Activated CD4-positive, CD25-positive, alpha-beta regulatory T cell treated with anti-CD3 and anti-CD28 coated beads, Interleukin-2, amount 50 U/mL, for 72 hours (primary cell): ENCODE measurements around the gene LILRB1.
"Not testable (repeated sequence)": the region's sequence is repeated elsewhere in the genome, so short reads cannot be mapped to it uniquely, and the experiment has no call there.

ENCODE experiments used
- DNase-seq: peaks from one replicate; pipeline ENCODE4 v3.0.0; 2021

LILRB1 gene

DNA sequence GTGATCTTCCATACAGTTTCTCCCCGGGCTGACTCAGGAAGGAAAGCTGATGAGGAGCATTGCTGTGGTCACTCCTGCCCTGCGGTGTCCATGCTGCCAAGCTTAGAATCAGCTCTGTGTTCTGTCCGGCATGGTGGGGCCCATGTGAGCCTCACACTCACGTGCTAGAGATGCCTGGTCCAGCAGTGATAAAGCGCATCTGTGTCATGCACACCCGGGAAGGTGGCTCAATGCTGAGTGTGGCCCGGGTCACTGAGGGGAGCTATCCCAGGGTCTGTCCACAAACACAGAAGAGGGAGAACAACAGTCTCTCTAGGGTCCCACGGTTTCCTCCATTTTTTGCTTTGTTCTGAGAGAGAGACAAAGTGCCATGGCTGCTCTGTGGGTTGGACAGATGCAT, 3.5 kb upstream of the LILRB1 start:
- DNase-seq: no peak

DNA sequence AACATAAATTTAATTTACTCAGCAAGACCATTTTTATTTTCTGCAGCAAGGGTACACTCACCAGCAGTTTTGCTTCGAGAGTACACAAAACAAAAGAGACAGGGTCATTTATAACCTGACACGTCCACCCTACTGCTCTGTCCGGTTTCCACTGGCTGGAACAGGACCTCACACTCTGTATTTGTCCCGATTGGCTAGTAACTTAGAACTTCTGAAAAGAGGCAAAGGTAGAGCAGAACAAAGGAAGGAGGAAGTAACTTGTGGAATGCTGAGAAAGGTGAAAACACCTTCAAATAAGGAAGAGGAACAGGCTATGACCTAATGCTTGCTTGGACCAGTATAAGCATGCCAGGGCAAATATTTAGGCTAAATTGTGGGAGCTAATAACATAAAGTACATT, 2.4 kb upstream of the LILRB1 start:
- not testable (repeated sequence) for DNase-seq

DNA sequence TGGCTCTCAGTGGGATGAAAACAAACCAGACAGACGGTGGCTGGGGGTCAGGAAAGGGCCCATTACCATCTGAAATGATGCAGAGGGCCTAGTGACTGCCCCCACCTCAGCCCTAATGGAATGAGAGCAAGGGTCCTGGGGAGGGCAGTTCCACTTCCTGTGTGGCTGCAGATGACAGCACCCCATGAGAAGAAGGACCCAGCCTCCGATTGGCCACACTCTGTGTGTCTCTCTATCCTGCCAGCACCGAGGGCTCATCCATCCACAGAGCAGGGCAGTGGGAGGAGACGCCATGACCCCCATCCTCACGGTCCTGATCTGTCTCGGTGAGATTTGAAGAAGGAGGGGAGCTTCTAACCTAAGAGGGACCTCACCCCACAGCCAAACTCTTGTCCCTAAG, 498 bp downstream of the LILRB1 start:
- DNase-seq: no peak

DNA sequence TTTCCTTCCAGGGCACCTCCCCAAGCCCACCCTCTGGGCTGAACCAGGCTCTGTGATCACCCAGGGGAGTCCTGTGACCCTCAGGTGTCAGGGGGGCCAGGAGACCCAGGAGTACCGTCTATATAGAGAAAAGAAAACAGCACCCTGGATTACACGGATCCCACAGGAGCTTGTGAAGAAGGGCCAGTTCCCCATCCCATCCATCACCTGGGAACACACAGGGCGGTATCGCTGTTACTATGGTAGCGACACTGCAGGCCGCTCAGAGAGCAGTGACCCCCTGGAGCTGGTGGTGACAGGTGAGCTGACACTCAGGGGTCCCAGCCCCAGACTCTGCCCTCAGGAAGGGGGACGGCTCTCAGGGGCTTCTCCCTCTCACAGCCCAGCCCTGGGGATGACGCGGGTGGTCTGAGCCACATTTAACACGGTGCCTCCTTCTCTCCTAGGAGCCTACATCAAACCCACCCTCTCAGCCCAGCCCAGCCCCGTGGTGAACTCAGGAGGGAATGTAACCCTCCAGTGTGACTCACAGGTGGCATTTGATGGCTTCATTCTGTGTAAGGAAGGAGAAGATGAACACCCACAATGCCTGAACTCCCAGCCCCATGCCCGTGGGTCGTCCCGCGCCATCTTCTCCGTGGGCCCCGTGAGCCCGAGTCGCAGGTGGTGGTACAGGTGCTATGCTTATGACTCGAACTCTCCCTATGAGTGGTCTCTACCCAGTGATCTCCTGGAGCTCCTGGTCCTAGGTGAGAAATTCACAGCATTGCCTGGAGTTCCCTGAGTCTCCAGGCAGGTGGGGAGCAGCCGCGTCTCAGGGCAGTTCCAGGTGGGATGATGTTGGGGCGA, 1.4 kb downstream of the LILRB1 start:
- not testable (repeated sequence) for DNase-seq

DNA sequence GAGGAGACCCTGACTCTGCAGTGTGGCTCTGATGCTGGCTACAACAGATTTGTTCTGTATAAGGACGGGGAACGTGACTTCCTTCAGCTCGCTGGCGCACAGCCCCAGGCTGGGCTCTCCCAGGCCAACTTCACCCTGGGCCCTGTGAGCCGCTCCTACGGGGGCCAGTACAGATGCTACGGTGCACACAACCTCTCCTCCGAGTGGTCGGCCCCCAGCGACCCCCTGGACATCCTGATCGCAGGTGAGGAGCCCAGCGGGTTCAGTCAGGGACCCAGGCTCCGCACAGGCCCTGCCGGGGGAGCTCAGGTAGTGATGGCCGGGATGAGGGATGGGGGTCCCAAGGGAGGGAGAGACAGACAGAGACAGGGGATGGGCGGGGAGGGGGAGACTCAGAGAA, 2.2 kb downstream of the LILRB1 start:
- DNase-seq: not testable (repeated sequence)

DNA sequence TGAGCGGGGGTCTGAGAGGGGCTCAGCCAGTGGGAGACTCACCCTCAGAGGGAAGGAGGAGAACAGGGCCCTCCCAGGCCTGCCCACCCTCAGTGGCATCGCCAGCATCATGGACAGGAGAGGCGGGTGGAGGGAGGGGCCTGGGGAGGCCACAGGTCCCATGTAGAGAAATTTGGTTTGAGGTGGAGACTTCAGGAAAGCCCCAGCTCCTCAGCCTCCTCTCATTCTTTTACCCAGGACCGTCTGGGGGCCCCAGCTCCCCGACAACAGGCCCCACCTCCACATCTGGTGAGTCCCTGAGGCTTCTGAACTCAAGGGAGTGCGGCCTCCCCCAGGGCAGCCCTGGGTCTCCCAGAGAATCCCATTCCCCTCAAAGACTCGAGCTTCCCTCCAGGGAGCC, 3.1 kb downstream of the LILRB1 start:
- DNase-seq: no peak

DNA sequence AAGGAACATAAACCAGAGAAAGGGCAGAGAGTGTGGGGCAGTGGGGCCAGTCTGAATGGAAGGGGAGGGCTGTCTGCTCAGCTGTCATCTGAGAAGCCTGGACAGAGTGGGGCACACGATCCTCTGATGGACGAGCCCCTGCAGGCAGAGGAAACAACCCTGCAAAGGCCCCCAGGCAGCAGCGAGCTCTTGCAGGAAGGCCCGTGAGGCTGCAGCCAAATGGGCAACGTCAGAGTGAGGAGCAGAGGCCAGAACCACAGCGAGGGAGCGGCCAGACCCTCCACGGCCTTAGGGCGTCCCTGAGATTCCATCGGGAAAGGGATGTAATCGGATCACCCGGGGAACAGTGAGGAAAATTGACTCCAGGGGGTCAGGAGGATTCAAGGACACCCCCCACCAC, 5.8 kb downstream of the LILRB1 start:
- DNase-seq: not testable (repeated sequence)

DNA sequence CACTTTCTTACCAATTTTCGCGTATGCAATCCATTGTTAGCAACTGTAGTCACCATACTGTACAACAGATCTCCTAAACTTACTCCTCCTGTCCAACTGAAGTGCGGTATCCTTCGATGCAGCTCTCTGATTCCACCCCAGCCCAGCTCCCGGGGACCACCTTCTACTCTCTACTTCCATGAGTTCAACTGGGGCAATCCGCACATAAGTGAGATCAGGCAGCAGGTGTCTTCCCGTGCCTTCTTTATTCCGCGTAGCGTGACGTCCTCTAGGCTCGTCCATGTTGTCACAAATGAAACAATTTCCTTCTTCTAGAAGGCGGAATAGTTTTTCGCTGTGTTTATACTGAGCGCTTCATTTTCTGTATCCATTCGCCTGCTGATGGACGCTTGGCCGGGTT, 8.4 kb downstream of the LILRB1 start:
- DNase-seq: no peak

DNA sequence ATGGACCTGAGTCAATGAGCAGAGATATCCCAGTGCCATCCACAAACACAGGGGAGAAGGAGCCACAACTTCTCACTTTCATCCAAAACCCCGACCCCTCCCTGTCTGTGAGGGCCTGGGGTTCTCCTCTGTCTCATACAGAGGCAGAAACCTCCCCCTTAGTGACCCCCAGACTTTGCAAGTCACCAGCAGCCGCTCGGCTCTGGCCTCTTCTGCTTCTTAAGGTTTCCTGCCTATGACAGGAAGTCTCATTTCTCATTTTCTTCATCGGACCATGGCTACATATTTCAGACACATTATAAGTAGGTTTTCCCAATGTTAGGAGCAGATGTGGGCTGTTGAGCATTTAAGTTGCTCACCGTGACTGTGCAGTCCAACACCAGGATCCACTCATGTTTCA, 12.7 kb downstream of the LILRB1 start:
- not testable (repeated sequence) for DNase-seq

DNA sequence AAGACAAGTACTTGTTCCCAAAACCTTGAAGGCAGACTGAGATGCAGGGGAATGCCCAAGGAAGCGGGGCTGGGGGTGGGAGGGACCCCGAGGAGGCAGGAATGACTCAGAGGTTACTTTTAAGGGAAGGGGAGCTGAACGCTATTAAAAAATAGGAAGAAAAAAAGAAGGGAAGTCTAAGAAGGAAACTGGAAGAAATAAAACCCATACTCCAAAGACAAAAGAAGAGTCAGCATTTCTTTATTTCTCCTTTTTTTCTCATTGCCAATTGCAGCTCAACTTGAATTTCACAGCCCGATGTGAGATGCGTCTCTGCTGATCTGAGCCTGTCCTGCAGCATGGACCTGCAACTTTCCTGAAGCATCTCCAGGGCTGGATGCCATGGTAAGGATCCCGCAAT, 13.3 kb downstream of the LILRB1 start:
- not testable (repeated sequence) for DNase-seq

DNA sequence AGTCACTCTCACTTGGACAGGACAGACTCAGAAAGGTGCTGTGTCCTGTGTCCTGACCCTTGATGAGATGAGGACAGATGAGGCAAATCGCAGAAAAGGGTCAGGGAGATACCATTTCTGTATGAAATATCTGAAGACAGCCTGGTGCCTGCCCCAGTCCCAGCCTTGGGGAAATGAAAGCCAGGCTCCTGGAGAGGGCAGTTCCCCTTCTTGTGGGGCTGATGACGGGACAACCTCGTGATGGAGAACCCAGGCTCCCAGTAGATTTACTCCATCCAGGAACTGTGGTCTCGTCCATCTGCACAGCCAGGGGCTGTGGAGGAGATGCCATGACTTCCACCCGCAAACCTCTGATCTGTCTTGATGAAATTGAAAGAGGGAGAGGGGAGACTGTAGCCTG, 13.8 kb downstream of the LILRB1 start:
- DNase-seq: no peak

DNA sequence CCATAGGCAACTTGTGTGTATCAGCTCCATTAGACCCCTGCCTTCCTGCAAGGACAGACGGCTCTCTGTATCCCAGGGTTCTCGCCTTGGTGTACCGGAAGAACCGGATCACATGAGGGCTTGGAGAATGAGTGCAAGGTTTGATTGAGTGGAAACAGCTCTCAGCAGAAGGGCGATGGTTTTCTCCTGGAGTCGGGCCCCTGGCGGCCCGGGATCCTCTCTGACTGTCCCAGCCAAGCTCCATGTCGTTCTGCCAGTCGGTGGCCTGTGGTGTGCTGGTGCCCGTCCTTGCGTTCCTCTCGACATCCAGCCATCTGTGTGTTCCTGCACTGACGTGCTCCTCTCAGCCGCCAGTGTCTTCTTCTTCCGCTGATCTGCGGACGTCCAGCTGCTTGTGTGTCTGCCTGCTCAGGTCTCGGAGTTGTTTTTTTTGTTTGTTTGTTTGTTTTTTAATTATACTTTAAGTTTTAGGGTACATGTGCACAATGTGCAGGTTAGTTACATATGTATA, 16.1 kb downstream of the LILRB1 start:
- DNase-seq: no peak

DNA sequence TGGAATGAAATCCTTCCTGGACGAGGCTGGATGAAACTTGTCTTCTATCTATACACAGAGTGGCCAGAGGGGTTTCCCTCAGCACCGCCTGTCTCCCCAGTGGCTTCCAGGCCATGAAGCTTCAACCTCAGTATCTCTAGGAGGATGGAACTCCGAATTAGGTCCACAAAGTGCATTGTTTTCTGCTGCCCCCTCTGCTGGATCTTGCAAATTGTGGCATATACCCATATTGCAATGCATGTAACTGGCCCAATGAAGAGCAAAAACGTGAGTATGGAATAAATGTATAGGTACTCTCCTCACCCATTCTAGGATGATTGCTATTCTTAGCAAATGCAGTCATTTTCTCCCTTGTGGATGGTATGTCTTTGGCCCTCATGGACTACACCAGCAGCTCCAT, 17.8 kb downstream of the LILRB1 start:
- no peak for DNase-seq

DNA sequence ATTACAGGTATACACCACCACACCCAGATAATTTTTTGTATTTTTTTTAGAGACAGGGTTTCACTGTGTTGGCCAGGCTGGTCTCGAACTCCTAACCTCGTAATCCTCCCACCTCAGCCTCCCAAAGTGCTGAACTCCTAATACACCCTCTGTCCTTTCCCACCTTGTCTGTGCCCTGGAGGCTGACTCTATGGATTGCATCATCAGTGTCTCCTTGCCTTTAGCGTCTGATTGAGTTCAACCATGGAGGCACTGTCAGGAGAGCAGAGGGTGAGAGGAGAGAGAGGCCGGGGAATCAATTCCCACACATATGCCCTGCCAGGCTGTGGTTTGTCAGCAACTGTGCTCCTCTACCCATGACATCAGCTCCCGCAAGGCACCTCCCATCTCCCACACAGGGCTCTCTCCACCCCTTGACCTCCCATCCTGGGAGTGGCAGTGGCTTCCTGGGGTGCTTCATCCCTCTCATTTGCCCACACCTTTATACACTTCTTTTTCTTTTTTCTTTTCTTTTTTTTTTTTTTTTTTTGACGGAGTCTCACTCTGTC, 19.9 kb downstream of the LILRB1 start:
- no peak for DNase-seq

DNA sequence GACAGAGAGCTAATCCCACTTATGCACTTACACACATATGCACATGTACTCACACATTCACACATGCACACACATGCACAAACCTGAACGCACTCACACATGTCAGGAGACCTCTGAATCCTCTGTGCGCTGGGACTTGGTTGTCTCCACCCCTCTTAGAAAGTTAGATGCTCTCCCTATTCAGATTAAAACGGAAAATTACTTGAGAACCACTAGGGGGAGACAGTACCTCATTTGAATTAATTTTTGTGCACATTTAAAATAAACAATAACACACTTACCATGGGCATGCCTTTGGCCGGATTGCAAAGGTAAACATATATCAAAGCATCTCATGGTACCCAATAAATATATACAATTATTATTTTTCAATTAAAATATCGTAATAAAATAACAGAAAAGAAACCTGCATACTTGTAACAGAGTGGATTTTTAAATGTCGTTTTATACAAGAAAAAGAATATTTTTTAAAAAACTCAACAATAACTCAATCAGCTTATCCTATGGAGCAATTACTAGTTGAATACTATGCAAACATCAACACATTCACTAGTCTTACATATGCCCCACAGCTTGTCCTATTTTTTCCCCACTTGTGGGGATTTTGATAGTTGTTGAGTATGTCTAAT, 23.0 kb downstream of the LILRB1 start:
- no peak for DNase-seq

DNA sequence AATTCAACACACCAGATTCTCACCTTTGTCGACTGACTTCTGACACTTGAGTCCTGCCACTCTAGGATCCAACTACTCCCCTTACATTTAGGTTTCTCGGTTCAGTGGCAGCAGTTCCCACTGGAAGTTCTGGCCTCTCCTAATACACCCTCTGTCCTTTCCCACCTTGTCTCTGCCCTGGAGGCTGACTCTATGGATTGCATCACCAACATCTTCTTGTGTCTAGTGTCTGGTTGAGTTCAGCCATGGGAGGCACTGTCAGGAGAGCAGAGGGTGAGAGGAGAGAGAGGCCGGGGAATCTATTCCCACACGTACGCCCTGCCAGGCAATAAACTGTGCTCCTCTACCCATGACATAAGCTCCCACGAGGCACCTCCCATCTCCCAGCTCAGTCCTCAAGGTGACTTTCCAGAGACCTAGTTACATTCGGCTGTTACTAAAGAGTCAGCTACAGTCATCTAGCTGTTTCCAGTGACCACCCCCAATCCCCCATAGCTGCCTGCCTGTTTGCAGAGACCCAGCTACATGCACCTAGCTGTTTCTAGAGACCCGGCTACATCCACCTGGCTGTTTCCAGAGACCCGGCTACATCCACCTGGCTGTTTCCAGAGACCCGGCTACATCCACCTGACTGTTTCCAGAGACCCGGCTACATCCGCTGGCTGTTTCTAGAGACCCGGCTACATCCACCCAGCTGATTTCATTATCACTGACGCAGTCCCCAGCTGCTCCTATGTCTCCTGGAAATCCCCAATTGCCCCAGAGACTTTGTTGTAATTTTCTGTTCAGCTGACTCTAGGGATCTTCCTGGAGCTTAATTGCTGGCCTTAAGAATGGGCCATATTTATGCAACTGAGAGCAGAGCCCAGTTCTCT, 24.4 kb downstream of the LILRB1 start:
- DNase-seq: no peak

DNA sequence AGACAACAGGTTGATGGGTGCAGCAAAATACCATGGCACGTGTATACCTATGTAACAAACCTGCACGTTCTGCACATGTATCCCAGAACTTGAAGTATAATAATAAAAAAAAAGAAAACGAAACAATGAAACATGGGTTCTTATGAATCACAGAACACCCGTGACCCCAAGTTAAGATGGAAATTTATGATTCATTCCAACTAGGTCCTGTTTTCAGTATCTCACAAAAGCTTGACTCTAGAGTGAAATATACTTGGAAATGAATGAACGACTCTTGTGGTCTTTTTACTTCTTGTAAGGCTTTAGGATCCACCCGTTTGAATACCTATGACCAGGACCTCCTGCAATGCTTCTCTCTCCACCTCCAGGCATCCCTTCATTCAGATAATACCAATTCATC, 29.0 kb downstream of the LILRB1 start:
- no peak for DNase-seq

DNA sequence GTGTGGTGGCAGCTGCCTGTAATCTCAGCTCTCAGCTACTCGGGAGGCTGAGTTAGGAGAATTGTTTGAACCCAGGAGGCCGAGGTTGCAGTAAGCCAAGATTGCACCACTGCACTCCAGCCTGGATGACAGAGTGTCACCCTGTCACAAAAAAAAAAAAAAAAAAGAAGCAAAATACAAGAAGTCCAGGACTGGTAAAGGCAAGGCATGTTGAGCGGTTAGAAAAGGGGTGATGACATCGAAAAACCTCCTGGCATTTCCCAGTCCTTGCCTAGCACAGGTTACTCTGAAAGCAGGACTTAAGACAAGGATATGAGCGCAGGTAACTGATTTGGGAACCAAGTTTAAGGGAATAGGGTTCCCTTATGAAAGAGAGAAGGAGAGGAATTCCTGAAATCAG, 30.0 kb downstream of the LILRB1 start:
- DNase-seq: no peak

DNA sequence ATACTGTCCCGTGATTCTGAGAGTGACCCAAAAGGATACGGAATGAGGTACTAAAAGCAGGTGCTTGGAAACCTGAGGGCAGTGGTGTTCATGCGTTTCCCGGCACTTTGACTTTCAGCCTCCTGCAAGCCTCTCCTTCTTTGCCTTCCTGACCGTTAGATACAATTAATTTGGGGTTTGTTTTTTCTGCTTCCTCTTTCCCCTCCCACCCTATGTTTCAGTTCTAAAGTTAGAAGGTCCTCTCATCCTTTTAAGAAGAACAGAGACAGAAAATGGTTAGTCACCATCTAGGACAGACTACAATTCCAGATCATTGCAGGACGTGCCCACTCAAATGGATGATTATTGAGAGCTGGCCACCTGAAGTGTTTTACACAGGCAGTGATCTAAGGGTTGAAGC, 30.7 kb downstream of the LILRB1 start:
- no peak for DNase-seq

DNA sequence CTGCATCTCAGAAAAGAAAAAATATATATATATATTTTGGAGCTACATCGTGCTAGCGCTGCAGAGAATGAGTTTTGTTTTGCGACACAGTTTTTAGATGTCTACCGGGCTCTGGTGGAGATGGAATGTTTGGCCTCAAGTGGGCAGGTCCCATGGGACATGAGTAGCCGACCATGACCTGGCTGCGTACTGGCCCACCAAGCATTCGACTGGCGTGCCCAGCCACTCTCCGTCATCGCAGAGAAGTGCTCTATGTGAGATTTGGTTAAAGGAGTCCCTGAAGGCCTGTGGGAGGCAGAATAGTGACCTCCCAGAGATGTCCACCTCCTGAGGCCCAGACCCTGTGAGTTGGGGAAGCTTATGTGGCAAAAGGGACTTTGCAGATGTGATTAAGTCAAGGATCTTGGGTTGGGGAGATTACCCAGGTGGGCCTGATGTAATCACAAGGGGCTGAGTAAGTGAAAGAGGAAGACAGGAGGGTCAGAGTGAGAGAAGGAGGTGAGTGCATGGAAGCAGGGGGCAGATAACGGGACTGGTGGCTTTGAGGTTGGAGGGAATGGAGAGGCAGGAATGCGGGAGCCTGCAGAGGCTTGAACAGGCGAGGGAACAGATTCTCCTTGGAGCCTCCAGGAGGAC, 31.7 kb downstream of the LILRB1 start:
- DNase-seq: no peak

DNA sequence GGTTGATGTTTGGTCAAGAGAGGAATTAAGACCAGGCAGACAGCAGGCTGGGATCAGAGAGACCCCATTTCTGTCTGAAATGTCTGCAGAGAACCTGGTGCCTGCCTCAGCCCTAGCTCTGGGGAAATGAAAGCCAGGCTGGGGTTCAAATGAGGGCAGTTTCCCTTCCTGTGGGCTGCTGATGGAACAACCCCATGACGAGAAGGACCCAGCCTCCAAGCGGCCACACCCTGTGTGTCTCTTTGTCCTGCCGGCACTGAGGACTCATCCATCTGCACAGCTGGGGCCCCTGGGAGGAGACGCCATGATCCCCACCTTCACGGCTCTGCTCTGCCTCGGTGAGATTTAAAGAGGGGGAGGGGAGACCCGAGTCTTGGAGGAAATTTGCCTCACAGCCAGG, 32.4 kb downstream of the LILRB1 start, which contains the start of gene LILRB4:
LILRB4 (plus strand) TSS at position 256 of the 400 bp plus-strand sequence; CDS start at position 305, 49 bp downstream.
- no peak for DNase-seq

DNA sequence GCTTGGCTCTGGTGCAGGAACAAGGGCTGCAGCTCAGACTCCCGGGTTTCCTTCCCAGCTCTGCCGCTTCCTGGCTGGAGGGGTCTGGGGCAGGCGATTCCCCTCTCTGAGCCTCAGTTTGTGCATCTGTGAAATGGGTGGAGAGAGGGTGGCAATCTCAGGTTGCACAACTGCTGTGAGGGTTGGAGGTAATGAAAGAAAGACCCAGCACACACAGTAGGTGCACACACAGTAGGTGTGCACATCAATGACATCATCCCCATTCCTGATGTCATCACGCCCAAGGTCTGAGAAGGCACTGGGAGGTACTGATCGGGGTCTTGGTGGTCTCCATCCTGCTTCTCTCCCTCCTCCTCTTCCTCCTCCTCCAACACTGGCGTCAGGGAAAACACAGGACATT, 35.2 kb downstream of the LILRB1 start:
- DNase-seq: no peak
